GM10266 (cell line): ENCODE measurements around the gene KIAA1217.

Source experiments
- DNase-seq: peaks from one replicate; pipeline ENCODE4 v3.0.0; 2012; ENCODE audit errors: extremely low spot score
- TF ChIP-seq, protein P1 (sequence below): IDR thresholded peaks from 2 replicates; pipeline ENCODE4 v1.5.1; 2012; ENCODE audit warnings: mild to moderate bottlenecking, low read depth; ENCODE audit not compliant: control insufficient read depth, insufficient read depth; ENCODE audit errors: missing control alignments

KIAA1217 gene

DNA sequence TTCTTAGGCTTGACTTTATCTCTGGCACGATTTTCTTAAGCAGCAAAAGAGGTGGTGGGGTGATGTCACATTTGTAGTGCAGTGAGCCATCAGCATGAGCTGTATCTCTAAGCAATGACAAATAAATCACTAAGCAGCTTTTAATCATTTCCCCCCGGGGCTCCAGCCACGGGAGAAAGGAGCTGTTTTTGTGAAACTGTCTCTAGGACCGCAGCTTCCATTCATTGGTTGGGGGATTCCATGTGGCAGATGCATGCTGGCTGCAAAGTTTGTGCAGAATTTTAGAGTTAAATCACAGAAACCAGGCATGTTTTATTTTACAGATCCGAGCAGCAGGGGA is 464 bp downstream of the KIAA1217 start:
- TF ChIP-seq, protein P1, sequence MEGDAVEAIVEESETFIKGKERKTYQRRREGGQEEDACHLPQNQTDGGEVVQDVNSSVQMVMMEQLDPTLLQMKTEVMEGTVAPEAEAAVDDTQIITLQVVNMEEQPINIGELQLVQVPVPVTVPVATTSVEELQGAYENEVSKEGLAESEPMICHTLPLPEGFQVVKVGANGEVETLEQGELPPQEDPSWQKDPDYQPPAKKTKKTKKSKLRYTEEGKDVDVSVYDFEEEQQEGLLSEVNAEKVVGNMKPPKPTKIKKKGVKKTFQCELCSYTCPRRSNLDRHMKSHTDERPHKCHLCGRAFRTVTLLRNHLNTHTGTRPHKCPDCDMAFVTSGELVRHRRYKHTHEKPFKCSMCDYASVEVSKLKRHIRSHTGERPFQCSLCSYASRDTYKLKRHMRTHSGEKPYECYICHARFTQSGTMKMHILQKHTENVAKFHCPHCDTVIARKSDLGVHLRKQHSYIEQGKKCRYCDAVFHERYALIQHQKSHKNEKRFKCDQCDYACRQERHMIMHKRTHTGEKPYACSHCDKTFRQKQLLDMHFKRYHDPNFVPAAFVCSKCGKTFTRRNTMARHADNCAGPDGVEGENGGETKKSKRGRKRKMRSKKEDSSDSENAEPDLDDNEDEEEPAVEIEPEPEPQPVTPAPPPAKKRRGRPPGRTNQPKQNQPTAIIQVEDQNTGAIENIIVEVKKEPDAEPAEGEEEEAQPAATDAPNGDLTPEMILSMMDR, result no peak
- DNase-seq, result peak; percentile 37

DNA sequence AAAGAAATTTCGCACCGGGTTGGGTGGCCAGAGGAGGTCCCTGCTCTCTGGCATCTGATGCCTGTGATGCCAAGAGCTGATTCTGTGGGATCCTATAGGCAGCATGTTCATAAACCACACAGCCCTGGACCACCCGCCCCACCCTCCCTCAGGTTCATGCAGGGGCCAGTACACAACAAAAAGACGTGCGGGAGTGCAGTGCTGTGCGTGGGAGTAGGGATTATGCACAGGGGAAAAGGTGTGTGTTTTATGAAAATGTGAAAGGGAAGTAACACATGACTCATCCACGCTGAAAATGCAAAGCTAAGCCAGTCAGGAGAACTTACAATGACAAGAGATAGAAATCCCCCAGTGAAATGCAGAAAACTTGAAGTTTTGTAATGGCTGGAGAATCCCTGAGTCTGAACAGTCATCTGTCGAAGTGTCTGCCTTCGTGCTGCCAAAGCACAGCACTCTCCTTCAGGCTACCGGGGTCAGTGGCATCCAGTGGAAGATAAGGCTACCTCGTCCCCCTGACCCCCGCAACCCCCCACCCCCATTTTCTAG is 1.1 kb downstream of the KIAA1217 start:
- DNase-seq, result peak; percentile 72
- TF ChIP-seq, protein P1, result no peak

- no peak for DNase-seq
- TF ChIP-seq, protein P1, result no peak
These were observed 1.6 kb downstream of the KIAA1217 start for GRCh38 chr10:24210501-24210900.

- DNase-seq, result no peak
- TF ChIP-seq, protein P1, result no peak
These were observed 4.3 kb downstream of the KIAA1217 start for GRCh38 chr10:24213266-24213665.

- TF ChIP-seq, protein P1, result no peak
- no peak for DNase-seq
These were observed 4.9 kb downstream of the KIAA1217 start for GRCh38 chr10:24213881-24214280.

- no peak for DNase-seq
These were observed 5.8 kb downstream of the KIAA1217 start for GRCh38 chr10:24214762-24215161.

DNA sequence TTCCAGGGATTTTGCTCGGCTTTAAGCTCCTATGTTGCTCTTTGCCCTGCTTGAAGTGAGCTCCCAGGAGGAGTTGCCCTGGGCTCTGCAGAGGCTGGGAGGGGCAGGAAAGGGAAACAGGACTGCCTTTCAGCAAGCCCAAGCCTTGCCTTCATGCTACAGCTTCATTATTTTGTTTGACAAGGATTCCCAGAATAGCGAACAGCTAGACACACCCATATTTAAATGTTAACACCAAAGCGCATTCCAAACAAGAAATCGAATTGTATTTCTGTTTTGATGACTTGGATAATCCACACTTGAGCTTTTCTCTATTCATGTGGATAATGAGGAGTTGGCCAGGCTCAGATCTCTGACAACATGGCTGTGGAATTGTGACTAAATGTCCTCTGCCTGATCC is 6.3 kb downstream of the KIAA1217 start:
- no peak for DNase-seq

More at GRCh38 chr10:24214762-24215161, 5.8 kb downstream of the KIAA1217 start:
- TF ChIP-seq, protein P1, result no peak

More for the DNA sequence above, 6.3 kb downstream of the KIAA1217 start:
- TF ChIP-seq, protein P1, result no peak
